Vagina (tissue), 2 donors: ENCODE measurements around the gene CELSR2. TPM values are rescaled to one million over a fixed set of nuclear protein-coding genes. Genes with fewer than 3 reads are reported as not detected.

Source experiments
- DNase-seq, 2 donors: peaks; one replicate each; pipeline ENCODE4 v3.0.0-alpha.2; 2017; ENCODE audit errors: extremely low spot score in 2 of 2
- H3K27ac ChIP-seq: fragments of 200-600 bp; sonication (generic); one replicate; pipeline ENCODE4 v1.5.1; 2019
- H3K27me3 ChIP-seq: fragments of 200-600 bp; sonication (generic); one replicate; pipeline ENCODE4 v1.5.1; 2019
- H3K36me3 ChIP-seq, 2 donors: fragments of 200-600 bp; sonication (generic); one replicate each; pipeline ENCODE4 v1.5.1; 2017 to 2019
- H3K4me1 ChIP-seq: fragments of 200-600 bp; sonication (generic); one replicate; pipeline ENCODE4 v1.5.1; 2019
- H3K4me3 ChIP-seq, 2 donors: fragments of 200-600 bp; sonication (generic); 1 replicate in 1 of 2; 2 replicates in 1 of 2; pipeline ENCODE4 v1.5.1; 2016 to 2019
- H3K9me3 ChIP-seq: fragments of 200-600 bp; sonication (generic); one replicate; pipeline ENCODE4 v1.5.1; 2019
- POLR2A ChIP-seq, 2 donors: fragments of 450-650 bp; IDR thresholded peaks; one replicate each; pipeline ENCODE4 v1.6.1; 2017; ENCODE audit warnings: antibody characterized with exemption in 2 of 2, mild to moderate bottlenecking in 2 of 2, moderate library complexity in 2 of 2
- POLR2AphosphoS5 ChIP-seq, 2 donors: sonication (generic); formaldehyde crosslinking; IDR thresholded peaks; one replicate each; pipeline ENCODE4 v1.9.0; 2017; ENCODE audit warnings: antibody characterized with exemption in 2 of 2, mild to moderate bottlenecking in 2 of 2, low read depth in 1 of 2; ENCODE audit not compliant: insufficient read depth in 1 of 2
- intact Hi-C: fragments of 100-400 bp; cut with DNase I; formaldehyde crosslinking; loops from one replicate; pipeline ENCODE4 v1.15.1; 2023
- total RNA-seq: library from RNA; depleted of rRNA; stranded (reverse); fragments of >200 nt; gene quantifications from one replicate; pipeline ENCODE4 v1.2.3, GENCODE V29; 2016
- TF ChIP-seq, protein P1 (sequence below), 3 experiments: fragments of 450-650 bp in 2 of 3; fragments of 200-600 bp in 1 of 3; sonication (generic) in 1 of 3; IDR thresholded peaks; one replicate each; pipeline ENCODE4 v1.5.1; 2017 to 2019; ENCODE audit warnings: antibody characterized with exemption in 3 of 3, mild to moderate bottlenecking in 2 of 3, moderate library complexity in 2 of 3

The CELSR2 gene
- total RNA-seq, 1 donor from 2014 or later, result 38.5 TPM

DNA sequence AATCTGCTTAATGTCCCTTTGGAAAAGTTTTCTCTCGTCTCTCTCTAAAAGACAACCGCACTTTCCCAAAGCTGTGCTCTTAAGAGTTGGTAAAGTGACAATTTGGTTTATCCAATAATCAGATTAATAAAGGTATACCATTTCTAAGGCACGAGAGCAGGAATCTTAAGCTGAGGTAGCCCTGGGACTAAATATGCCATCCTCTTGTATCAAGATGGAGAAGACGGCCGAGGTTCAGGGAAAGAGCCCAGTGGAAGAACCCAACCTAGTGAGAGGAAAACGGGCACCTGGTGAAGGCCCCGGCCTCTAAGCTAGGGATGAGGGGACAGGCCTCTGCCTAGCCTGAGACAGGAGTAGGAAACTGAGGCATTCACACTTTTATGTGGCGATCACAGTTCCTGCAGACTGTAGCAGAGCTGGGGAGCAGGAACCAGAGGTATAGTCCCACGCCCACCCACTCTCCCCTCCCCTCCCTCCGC, 36.0 kb upstream of the CELSR2 start:
- peaks cover 32% of the 10 kb centered on the region for H3K4me1 ChIP-seq
- TF ChIP-seq, protein P1, sequence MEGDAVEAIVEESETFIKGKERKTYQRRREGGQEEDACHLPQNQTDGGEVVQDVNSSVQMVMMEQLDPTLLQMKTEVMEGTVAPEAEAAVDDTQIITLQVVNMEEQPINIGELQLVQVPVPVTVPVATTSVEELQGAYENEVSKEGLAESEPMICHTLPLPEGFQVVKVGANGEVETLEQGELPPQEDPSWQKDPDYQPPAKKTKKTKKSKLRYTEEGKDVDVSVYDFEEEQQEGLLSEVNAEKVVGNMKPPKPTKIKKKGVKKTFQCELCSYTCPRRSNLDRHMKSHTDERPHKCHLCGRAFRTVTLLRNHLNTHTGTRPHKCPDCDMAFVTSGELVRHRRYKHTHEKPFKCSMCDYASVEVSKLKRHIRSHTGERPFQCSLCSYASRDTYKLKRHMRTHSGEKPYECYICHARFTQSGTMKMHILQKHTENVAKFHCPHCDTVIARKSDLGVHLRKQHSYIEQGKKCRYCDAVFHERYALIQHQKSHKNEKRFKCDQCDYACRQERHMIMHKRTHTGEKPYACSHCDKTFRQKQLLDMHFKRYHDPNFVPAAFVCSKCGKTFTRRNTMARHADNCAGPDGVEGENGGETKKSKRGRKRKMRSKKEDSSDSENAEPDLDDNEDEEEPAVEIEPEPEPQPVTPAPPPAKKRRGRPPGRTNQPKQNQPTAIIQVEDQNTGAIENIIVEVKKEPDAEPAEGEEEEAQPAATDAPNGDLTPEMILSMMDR (IDR thresholded peaks at IDR 0.05), result no peak
- TF ChIP-seq POLR2AphosphoS5 (IDR thresholded peaks at IDR 0.05; ENCODE audit: insufficient read depth in 1 of 2, low read depth in 1 of 2), result no peak
- no peak for TF ChIP-seq POLR2A (IDR thresholded peaks at IDR 0.05)
- H3K4me3 ChIP-seq, result peak overlapping the region; percentile 78 to 91

DNA sequence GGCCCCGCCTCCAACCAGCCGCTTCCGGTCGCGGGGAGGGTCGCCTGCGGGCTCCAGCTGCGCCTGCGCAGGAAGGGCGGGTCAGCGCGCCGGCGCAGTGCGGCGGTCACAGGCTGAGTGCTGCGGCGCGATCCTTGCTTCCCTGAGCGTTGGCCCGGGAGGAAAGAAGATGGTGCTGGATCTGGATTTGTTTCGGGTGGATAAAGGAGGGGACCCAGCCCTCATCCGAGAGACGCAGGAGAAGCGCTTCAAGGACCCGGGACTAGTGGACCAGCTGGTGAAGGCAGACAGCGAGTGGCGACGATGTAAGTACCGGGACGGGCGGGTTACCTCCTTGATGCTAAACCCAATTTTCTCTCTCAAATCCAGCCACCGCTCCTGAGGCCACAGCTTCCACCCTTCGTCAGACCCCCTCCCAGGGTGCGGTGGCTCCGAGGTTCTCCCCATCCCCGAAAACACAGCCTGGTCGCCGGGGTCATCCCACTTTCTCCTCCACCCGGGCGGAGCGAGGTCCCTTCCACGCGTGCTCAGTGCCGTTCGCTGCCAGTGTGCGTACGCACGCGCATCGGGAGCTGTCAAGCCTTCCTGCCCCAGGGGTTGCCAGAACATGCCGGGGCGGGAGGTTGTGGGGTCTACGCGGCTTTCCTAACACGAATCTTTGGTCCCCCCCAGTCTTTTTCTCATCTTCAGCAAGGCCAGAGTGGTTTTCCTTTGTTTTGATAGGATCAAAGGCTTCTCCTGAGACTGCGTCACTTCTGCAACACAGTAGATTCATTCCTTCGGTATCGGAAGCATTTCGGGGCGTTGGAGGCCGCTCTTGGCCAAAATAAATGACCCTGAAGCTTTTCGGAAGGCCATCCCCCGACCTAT, 35.3 kb upstream of the CELSR2 start, which contains the start of gene SARS1:
SARS1 (plus strand) TSS at position 95 of the 870 bp plus-strand sequence; CDS start at position 170, 75 bp downstream.
- DNase-seq, result peak in 1 of 2 donors; percentile 94
- Histone ChIP-seq H3K4me3 (peak within 1 kb of the TSS; percentile 78 to 91), H3K4me1 (peaks cover 32% of the 10 kb centered on the region), H3K36me3 (no peaks in the 10 kb centered on the region), H3K9me3 (no peaks in the 10 kb centered on the region), H3K27me3 (no peaks in the 10 kb centered on the region), H3K27ac (peak within 1 kb of the TSS; percentile 93)
- intact Hi-C loops, result loop anchor here (5.0 kb wide), 1 partner anchor 112 kb away; no protein-coding TSS in a partner anchor
- TF ChIP-seq POLR2A (IDR thresholded peaks at IDR 0.05) (peak in 1 of 2 donors; percentile 95), POLR2AphosphoS5 (IDR thresholded peaks at IDR 0.05; ENCODE audit: insufficient read depth in 1 of 2, low read depth in 1 of 2) (peak; percentile 57 to 99)
- TF ChIP-seq, protein P1 (IDR thresholded peaks at IDR 0.05), result no peak

More for the DNA sequence above, 36.0 kb upstream of the CELSR2 start:
- Histone ChIP-seq H3K27ac (peak overlapping the region; percentile 93), H3K27me3 (no peaks in the 10 kb centered on the region), H3K9me3 (no peaks in the 10 kb centered on the region), H3K36me3 (no peaks in the 10 kb centered on the region)
- peak in 1 of 2 donors; percentile 90 for DNase-seq
- intact Hi-C loops, result loop anchor here (5.0 kb wide), 1 partner anchor 111 kb away; no protein-coding TSS in a partner anchor

DNA sequence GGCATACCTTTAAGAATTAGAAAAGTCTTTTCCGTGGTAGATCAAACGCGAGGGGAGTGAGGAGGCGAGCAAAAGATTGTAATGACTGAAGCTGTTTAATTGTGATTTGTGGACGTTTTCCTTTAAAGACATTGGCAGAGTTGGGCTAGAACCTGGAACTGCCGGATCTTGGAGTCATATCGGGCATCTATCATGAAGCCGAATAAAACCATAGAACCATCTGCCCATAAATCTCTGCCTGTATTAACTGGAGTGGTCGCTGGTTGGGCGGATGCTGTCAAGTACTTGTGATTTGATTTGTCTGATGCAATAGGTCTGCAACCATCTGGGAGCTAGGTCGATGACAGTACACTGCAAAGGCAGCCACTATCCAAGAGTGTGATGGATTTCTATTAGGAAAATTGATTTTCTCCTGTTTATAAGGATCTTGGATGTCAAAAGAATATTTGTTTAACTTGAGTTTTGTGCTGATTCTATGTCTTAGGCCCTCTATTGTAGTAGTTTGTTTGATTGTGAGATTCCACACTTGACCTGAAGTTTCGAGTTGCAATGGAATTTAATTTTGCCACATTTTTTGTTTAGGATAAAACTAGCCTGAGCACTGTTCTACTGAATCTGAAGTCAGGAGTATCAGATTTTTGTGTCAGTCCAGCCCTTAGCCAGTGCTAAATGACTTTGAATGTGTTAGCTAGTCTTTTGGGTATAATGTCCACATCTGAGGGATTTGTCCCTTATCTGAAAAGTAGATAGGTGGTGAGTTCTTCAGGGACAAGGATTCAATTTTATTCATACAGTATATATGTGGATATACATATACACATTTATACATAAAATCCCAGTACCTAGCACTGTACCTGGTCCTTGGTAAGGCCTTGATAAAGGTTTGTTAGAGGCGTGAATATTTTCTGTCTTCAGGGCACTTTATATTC, 34.4 kb upstream of the CELSR2 start:
- intact Hi-C loops, result loop anchor here (5.0 kb wide), 1 partner anchor 113 kb away; no protein-coding TSS in a partner anchor
- DNase-seq, result no peak
- Histone ChIP-seq H3K36me3 (no peaks in the 10 kb centered on the region), H3K27ac (peak overlapping the region; percentile 93), H3K9me3 (no peaks in the 10 kb centered on the region), H3K4me1 (peaks cover 32% of the 10 kb centered on the region), H3K4me3 (peak overlapping the region; percentile 78 to 91), H3K27me3 (no peaks in the 10 kb centered on the region)
- TF ChIP-seq, protein P1 (IDR thresholded peaks at IDR 0.05), result no peak
- TF ChIP-seq POLR2A (IDR thresholded peaks at IDR 0.05), result peak in 1 of 2 donors; percentile 21

DNA sequence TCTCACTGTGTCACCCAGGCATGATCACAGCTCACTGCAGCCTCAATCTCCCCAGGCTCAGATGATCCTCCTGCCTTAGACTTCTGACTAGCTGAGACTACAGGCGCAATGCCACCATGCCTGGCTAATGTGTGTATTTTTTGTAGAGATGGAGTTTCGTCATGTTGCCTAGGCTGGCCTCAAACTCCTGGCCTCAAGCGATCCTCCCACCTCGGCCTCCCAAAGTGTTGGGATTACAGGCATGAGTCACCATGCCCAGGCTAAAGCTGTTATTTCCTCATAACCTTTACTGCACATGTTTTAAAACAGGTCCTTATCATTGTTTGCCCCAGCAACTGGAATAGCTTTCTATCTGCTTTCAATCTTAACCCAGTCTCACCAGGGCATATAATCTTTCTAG, 32.7 kb upstream of the CELSR2 start:
- no peak overlapping the region for H3K27ac ChIP-seq
- H3K36me3 ChIP-seq, result peaks cover 0 to 4% of the 10 kb centered on the region in 2 donors
- no peak for DNase-seq
- intact Hi-C loops, result no loop called here
- H3K4me3 ChIP-seq, result no peak overlapping the region
- no peaks in the 10 kb centered on the region for H3K27me3 ChIP-seq
- no peaks in the 10 kb centered on the region for H3K9me3 ChIP-seq
- H3K4me1 ChIP-seq, result peaks cover 32% of the 10 kb centered on the region
- TF ChIP-seq, protein P1 (IDR thresholded peaks at IDR 0.05), result no peak
- TF ChIP-seq POLR2AphosphoS5 (IDR thresholded peaks at IDR 0.05; ENCODE audit: insufficient read depth in 1 of 2, low read depth in 1 of 2), result no peak
- no peak for TF ChIP-seq POLR2A (IDR thresholded peaks at IDR 0.05)
